ENCODE measurements around the gene PHF3. TPM values are rescaled to one million over a fixed set of nuclear protein-coding genes. Genes with fewer than 3 reads are reported as not detected.

PHF3 gene
- 63.8 TPM for total RNA-seq

DNA sequence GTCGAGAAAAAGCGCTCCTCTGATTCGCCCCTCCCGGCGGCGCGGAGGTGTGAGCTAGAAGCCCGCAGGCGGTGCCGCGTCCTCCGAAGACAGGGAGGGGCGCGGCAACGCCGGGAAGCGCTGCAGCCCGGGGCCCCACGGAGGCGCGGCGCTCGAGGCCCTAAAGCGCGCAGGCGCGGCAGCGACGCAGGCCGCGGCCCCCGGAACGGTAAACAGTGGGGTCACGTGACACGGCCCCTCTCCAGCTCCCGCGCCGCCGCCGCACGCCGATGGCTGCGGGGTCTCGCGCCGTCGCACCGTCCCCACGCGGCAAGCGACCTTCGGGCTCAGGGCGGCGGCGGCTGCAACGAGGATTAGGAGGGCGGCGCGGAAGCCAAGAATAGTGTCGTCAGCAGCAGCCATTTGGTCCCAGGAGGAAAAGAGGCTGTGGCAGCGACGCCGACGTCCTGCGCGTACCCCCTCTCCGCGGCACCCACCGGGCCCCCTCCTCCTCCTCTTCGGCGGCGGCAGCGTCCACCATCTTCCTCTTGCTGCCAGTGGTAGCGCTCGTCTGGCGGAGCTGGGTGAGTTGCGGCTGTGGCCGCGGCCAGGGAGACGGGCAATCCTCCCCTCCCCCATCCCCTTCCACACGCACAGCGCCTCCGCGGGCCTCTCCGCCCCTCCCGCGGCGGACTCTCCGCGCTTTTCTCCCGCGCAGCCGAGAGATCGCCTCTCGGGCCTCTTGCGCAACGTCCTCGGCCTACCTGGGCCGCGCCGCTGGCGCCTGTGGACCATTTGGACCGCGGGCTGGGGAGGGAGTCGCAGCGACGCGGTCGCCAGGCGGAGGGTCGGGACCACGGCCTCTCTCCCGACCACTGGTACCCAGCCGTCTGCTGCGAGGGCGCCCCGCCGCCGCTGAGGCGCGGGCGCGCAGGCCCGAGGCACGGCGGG, at the start of gene PHF3:
TSS of gene PHF3 (plus strand) at position 215 of the 930 bp plus-strand sequence. CDS start 10,750 bp downstream, outside the sequence.
- DNase-seq (ENCODE audit: low spot score) = peak; percentile 88

GRCh38 chr6:63589952-63590411, 45.6 kb upstream of the PHF3 start:
- DNase-seq (ENCODE audit: low spot score) = no peak

DNA sequence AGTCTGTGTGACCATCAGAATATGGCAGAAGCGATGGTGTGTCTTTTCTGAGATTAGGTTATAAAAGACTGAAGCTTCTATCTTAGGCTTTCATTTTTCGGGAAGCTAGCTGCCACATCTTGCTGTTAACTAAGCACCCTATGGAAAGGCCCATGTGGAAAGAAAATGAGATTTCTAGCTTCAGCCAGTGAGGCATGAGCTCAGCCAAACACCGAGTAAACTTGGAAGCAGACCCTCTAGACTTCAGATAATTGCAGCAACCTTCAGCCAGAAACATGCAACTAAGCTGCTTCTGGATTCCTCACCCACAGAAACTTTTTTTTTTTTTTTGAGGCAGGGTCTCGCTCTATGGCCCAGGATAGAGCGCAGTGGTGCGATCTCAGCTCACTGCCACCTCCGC, 42.7 kb upstream of the PHF3 start:
- no peak for DNase-seq (ENCODE audit: low spot score)

- DNase-seq (ENCODE audit: low spot score) = no peak
Measured at GRCh38 chr6:63597141-63598048, 38.2 kb upstream of the PHF3 start.

- peak; percentile 79 for DNase-seq (ENCODE audit: low spot score)
Measured at GRCh38 chr6:63598049-63599036, 37.3 kb upstream of the PHF3 start.

DNA sequence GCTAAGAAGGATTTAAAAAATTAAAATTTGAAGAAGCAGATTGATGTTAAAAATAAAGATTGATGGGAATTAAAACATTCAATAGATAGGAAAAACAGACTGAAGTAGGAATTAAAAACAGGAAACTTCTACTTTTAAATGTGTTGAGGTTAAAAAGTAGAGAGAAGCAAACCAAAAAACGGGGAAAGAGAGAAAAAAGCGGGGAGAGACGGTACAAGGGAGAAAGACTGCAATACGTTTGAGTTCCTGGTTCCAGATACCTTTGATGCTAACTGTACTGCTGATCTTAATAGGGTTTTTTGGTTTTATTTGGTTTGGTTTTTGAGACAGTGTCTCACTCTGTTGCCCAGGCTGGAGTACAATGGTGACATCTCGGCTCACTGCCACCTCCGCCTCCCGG, 36.4 kb upstream of the PHF3 start:
- no peak for DNase-seq (ENCODE audit: low spot score)

- DNase-seq (ENCODE audit: low spot score) = no peak
Measured at GRCh38 chr6:63600136-63600535, 35.5 kb upstream of the PHF3 start.

DNA sequence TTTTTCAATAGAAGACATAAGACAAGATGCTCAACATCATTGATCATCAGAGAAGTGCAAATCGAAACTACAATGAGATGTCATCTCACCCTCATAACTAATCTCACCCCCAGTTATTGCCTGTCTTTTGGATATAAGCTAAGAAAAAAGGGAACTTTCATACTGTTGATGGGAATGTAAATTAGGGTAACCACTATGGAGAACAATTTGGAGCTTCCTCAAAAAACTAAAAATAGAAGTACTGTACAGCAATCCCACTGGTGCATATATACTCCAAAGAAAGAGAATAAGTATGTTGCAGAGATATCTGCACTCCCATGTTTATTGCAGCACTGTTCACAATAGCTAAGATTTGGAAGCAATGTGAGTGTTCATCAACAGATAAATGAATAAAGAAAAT, 26.4 kb upstream of the PHF3 start:
- DNase-seq (ENCODE audit: low spot score) = no peak

DNA sequence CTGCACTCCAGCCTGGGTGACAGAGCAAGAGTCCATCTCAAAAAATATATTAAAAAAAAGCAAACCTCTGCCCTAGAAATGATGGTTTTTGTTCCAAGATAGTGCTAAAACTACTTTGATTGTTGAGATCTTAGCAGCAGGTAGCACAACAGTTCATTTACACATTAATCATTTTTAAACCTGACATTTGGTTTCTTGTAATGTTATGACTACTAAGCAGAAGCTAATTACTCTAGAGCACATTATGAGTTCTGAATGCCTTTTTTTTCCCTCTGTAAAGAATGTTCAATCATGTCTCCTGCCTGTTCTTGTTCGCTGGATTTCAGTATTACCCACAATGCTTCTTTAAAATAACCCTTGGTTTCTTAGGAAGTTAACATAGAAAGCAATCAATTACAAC, 24.7 kb upstream of the PHF3 start:
- no peak for DNase-seq (ENCODE audit: low spot score)

DNA sequence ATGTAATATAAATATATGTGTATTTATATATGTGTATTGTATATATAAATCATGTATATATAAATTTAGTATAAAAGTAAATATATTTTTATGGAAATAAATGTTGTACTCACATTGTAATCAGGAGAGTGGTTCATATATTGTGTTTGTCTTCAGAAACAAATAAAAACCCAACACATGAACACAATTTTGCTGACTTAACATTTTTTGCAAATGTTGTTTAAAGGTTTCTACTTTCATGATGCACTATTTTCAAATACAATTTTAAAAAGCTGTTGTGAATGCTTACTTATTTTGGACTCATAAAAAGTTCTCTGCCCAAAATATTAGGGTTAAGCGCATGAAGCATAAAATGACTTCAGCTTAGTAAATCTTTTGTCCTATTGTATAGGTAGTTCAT, 24.0 kb upstream of the PHF3 start:
- no peak for DNase-seq (ENCODE audit: low spot score)

DNA sequence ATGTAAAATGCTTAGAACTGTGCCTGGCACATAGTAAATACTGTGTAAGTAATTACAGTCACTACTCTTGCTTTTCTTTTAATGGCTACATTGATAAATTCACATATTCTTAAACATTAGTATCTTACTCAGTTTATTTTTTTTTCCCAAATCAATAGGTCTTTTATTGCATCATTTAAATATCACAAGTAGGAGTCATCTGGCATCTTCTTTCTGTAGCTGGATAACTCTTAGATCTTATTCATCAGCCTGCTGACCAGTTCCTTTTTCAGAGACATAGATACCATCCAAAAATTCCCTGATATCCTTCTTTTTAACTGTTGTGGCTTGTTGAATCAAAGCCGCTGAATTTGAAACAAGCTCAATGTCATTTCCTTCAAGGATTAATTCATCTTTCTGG, 20.0 kb upstream of the PHF3 start:
- DNase-seq (ENCODE audit: low spot score) = no peak

DNA sequence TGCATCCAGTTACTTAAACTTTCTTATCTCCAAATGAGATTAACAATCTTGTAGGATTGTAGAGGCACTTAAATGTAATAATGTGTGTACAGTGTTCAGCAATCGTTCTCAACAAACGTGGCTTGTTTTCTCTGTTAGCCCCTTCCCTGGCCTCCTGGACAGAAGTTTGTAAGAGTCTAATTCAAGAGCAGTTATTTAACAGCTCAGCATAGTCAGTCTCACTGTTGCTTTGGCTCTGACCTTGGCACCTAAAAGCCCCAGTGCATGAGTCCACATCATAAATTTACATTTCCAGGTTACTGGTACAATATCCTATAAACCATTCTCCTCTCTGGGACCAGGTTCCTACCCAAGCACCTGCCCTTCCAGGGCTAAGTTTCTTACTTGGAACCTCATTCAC, 11.5 kb upstream of the PHF3 start:
- DNase-seq (ENCODE audit: low spot score) = no peak

DNA sequence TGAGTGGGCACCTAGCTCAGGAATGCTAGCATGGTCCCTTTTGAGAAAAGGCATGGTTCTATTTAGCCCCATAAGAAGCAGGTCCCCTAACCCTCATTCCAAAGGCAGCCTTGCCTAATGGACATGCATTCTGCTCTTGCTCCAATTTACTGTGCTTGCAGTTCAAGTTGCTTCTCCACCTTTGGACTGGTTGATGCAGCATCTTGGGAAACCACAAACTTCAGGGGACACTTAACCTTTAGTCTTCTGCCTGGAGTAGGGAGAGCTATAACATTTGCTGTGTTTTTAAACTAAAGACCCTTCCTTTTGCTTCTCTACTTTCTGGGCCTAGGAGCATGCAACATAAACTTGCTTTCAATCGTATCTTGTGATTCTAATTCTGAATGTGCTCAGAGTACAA, 5.1 kb upstream of the PHF3 start:
- DNase-seq (ENCODE audit: low spot score) = no peak

DNA sequence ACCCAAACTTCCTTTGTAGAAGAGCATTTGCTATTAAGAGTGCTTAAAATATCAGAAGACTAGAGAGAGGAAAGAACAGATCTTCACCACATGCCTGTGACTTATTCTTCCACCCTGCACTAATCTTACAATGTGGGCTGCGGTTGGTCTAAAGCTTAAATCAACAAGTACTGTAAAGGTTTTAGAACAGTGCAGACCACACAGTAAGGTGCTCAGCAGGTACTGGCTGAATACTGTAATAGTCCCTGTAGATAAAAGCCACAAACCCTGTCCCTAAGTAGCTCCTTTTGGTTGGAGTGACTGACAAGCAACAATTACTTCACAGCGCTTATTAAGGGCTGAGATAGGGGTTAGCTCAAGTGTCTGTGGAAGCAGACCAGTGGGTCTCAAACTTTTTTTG, 972 bp upstream of the PHF3 start:
- no peak for DNase-seq (ENCODE audit: low spot score)

DNA sequence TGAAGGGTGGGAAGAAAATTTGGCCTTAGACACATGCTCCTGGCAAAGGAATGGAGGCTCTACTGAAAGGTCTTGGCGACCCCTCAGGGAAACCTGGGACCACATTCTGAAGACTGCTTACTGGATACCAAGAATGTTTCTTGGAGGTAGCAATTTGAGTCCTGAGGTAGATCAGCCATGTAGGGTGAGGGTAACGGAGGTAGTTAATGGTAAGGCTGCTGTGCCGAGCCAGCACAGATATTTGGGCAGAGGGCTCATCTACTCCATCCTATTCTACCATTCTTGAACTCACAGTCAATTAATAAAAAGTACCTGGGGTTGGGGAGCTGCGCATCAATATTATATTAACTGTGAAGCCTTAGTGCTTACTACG, 401 bp upstream of the PHF3 start:
- no peak for DNase-seq (ENCODE audit: low spot score)

- DNase-seq (ENCODE audit: low spot score) = peak; percentile 58
Measured at GRCh38 chr6:63636518-63637021, 968 bp downstream of the PHF3 start.

DNA sequence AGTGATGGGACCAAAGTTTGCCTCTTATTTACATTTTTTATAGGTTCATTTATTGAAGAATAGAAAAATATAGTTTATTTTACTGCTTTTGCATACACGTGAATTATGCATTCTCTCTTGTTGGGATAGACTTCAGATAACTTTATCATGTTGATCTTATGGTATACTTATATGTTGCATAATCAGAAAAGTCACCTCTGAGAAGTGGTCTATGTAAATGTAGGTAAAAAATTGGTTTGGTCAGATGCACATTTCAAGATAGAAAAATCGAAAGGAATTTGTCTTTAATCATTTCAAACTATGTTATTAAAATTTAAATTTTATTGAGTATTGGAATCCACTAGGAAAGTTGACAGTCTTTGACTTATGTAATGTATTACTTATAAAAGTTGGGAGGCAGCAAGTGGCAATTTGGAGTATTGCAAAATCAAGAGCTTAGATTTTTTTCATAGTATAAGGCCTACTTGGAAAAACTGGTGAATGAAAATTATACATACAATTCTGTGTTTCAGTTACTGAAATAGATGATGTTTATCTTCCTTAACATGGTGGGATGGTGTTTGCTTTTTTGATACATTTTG, 2.4 kb downstream of the PHF3 start:
- DNase-seq (ENCODE audit: low spot score) = no peak

DNA sequence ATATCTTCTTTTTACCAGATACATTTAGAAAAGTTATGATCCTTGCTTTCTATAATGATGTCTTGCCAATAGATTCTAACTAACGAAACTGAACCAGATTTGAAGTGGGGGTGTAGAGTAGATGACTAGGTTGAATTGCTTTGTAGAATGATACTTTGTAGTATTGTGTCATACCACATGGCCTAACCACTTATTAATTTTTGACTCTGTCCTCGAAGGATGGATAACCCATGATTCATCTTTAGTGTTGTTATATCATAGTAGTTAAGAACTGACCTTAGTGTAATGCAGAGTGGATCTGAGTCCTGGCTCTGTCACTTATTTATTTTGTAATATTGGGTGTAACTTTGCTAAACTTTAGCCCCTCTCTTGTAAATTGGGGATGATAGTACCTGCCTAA, 4.5 kb downstream of the PHF3 start:
- no peak for DNase-seq (ENCODE audit: low spot score)

GRCh38 chr6:63643862-63644261, 8.3 kb downstream of the PHF3 start:
- no peak for DNase-seq (ENCODE audit: low spot score)

GRCh38 chr6:63644668-63645326, 9.2 kb downstream of the PHF3 start:
- no peak for DNase-seq (ENCODE audit: low spot score)
